Measurements from ENCODE around the gene NKAIN2.
A peak's percentile ranks its signal among the peaks of the same experiment; 100 is the strongest.
"Not testable (repeated sequence)": the region's sequence is repeated elsewhere in the genome, so short reads cannot be mapped to it uniquely, and the experiment has no call there.

NKAIN2 gene

GRCh38 chr6:124233221-124233620, 429.6 kb downstream of the NKAIN2 start:
- DNase-seq = no peak

GRCh38 chr6:124234801-124235200, 431.1 kb downstream of the NKAIN2 start:
- no peak for DNase-seq

GRCh38 chr6:124237911-124238310, 434.2 kb downstream of the NKAIN2 start:
- no peak for DNase-seq

GRCh38 chr6:124238408-124238807, 434.7 kb downstream of the NKAIN2 start:
- not testable (repeated sequence) for DNase-seq

- DNase-seq = no peak
These were observed 451.4 kb downstream of the NKAIN2 start for GRCh38 chr6:124254941-124255685.

- DNase-seq = no peak
These were observed 456.7 kb downstream of the NKAIN2 start for GRCh38 chr6:124260337-124260736.

- DNase-seq = no peak
These were observed 466.1 kb downstream of the NKAIN2 start for GRCh38 chr6:124269733-124270132.

- DNase-seq = no peak
These were observed 470.0 kb downstream of the NKAIN2 start for GRCh38 chr6:124273701-124274100.

GRCh38 chr6:124282541-124282940, 478.9 kb downstream of the NKAIN2 start:
- DNase-seq = no peak

- DNase-seq = no peak
These were observed 479.8 kb downstream of the NKAIN2 start for GRCh38 chr6:124283486-124283885.

GRCh38 chr6:124285146-124285545, 481.5 kb downstream of the NKAIN2 start:
- no peak for DNase-seq

GRCh38 chr6:124294574-124295200, 491.0 kb downstream of the NKAIN2 start:
- DNase-seq = no peak

- DNase-seq = no peak
These were observed 493.8 kb downstream of the NKAIN2 start for GRCh38 chr6:124297507-124297906.

GRCh38 chr6:124298730-124299129, 495.1 kb downstream of the NKAIN2 start:
- peak; percentile 29 for DNase-seq

- not testable (repeated sequence) for DNase-seq
These were observed 497.2 kb downstream of the NKAIN2 start for GRCh38 chr6:124300907-124301306.

- DNase-seq = no peak
These were observed 500.3 kb downstream of the NKAIN2 start for GRCh38 chr6:124303971-124304370.

- no peak for DNase-seq
These were observed 506.5 kb downstream of the NKAIN2 start for GRCh38 chr6:124310139-124310538.

GRCh38 chr6:124319410-124319809, 515.7 kb downstream of the NKAIN2 start:
- no peak for DNase-seq

- no peak for DNase-seq
These were observed 520.6 kb downstream of the NKAIN2 start for GRCh38 chr6:124324237-124324636.

- no peak for DNase-seq
These were observed 526.5 kb downstream of the NKAIN2 start for GRCh38 chr6:124330197-124330596.

- no peak for DNase-seq
These were observed 530.7 kb downstream of the NKAIN2 start for GRCh38 chr6:124334359-124334758.

- DNase-seq = no peak
These were observed 536.1 kb downstream of the NKAIN2 start for GRCh38 chr6:124339610-124340334.

GRCh38 chr6:124348339-124348738, 544.7 kb downstream of the NKAIN2 start:
- DNase-seq = not testable (repeated sequence)

GRCh38 chr6:124355146-124355545, 551.5 kb downstream of the NKAIN2 start:
- DNase-seq = no peak

Data from NCI-H1436 (cell line).